ENCODE results near the gene EXD3.

- TF ChIP-seq, protein P1, sequence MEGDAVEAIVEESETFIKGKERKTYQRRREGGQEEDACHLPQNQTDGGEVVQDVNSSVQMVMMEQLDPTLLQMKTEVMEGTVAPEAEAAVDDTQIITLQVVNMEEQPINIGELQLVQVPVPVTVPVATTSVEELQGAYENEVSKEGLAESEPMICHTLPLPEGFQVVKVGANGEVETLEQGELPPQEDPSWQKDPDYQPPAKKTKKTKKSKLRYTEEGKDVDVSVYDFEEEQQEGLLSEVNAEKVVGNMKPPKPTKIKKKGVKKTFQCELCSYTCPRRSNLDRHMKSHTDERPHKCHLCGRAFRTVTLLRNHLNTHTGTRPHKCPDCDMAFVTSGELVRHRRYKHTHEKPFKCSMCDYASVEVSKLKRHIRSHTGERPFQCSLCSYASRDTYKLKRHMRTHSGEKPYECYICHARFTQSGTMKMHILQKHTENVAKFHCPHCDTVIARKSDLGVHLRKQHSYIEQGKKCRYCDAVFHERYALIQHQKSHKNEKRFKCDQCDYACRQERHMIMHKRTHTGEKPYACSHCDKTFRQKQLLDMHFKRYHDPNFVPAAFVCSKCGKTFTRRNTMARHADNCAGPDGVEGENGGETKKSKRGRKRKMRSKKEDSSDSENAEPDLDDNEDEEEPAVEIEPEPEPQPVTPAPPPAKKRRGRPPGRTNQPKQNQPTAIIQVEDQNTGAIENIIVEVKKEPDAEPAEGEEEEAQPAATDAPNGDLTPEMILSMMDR (conservative IDR thresholded peaks at IDR 0.05; ENCODE audit: low read length), result peak; percentile 68
- TF ChIP-seq EZH2phosphoT487 (IDR thresholded peaks at IDR 0.05; ENCODE audit: borderline replicate concordance, low read depth, low read length), result no peak
Observed at GRCh38 chr9:137302449-137303150, 120.4 kb downstream of the EXD3 start.
